HEK293 (cell line): ENCODE data around the gene GABRA5.

Source experiments
- CTCF ChIA-PET: fragments of 350-600 bp; formaldehyde crosslinking; extraction: SDS; loops from one replicate; lab custom pipeline; 2021; ENCODE audit warnings: antibody characterized with exemption; lab: Yijun Ruan, JAX
- POLR2A ChIA-PET: fragments of 300-600 bp; formaldehyde crosslinking; extraction: SDS; loops from one replicate; lab custom pipeline; 2020; ENCODE audit warnings: antibody characterized with exemption, inconsistent platforms; lab: Yijun Ruan, JAX
- H3K27ac ChIP-seq: fragments of 200-500 bp; sonication (Bioruptor generic); 2 replicates; pipeline ENCODE4 v1.5.1; 2014; ENCODE audit warnings: low read depth, low read length, control low read depth, inconsistent platforms; ENCODE audit errors: extremely low read depth
- H3K36me3 ChIP-seq, 2 experiments: fragments of 200-500 bp in 1 of 2; sonication (Bioruptor generic) in 1 of 2; 1 replicate in 1 of 2; 2 replicates in 1 of 2; pipeline ENCODE4 v1.5.1; 2014 to 2017; ENCODE audit warnings: inconsistent platforms in 2 of 2, low read length in 2 of 2; ENCODE audit not compliant: control insufficient read depth in 2 of 2, insufficient read depth in 1 of 2
- H3K4me1 ChIP-seq: fragments of 200-500 bp; sonication (Bioruptor generic); 2 replicates; pipeline ENCODE4 v1.5.1; 2014; ENCODE audit warnings: mild to moderate bottlenecking, low read length, inconsistent platforms; ENCODE audit not compliant: control insufficient read depth, insufficient read depth
- H3K4me3 ChIP-seq: 2 replicates; pipeline ENCODE4 v1.5.1; 2011; ENCODE audit warnings: low read depth, mild to moderate bottlenecking, control low read depth, low read length, moderate library complexity
- H3K9me3 ChIP-seq: fragments of 200-500 bp; sonication (Bioruptor generic); 2 replicates; pipeline ENCODE4 v1.5.1; 2014; ENCODE audit warnings: low read depth, low read length, inconsistent platforms; ENCODE audit not compliant: control insufficient read depth, insufficient read depth
- AEBP2 ChIP-seq: fragments of 450-650 bp; formaldehyde crosslinking; IDR thresholded peaks from 2 replicates; pipeline ENCODE4 v1.5.1; 2016; ENCODE audit warnings: missing biosample characterization, missing genetic modification characterization, borderline replicate concordance
- ATF2 ChIP-seq: fragments of 450-650 bp; formaldehyde crosslinking; IDR thresholded peaks from 2 replicates; pipeline ENCODE4 v1.5.1; 2016; ENCODE audit warnings: missing biosample characterization, missing genetic modification characterization, low read depth
- EGR2 ChIP-seq: fragments of 450-650 bp; formaldehyde crosslinking; IDR thresholded peaks from 2 replicates; pipeline ENCODE4 v1.5.1; 2016; ENCODE audit warnings: low read depth, missing biosample characterization, missing genetic modification characterization
- HOXD13 ChIP-seq: sonication (generic); formaldehyde crosslinking; IDR thresholded peaks from 2 replicates; pipeline ENCODE4 v1.8.0; 2022; ENCODE audit warnings: missing genetic modification reagents, borderline replicate concordance
- KLF1 ChIP-seq: fragments of 450-650 bp; formaldehyde crosslinking; IDR thresholded peaks from 2 replicates; pipeline ENCODE4 v1.5.1; 2016; ENCODE audit warnings: missing biosample characterization, missing genetic modification characterization
- KLF16 ChIP-seq: fragments of 450-650 bp; formaldehyde crosslinking; IDR thresholded peaks from 2 replicates; pipeline ENCODE4 v1.5.1; 2017; ENCODE audit warnings: missing biosample characterization, missing genetic modification characterization
- MZF1 ChIP-seq: fragments of 450-650 bp; formaldehyde crosslinking; IDR thresholded peaks from 2 replicates; pipeline ENCODE4 v1.5.1; 2017; ENCODE audit warnings: missing biosample characterization, missing genetic modification characterization, borderline replicate concordance
- OSR2 ChIP-seq: fragments of 450-650 bp; formaldehyde crosslinking; IDR thresholded peaks from 2 replicates; pipeline ENCODE4 v1.5.1; 2016; ENCODE audit warnings: missing biosample characterization, missing genetic modification characterization
- PRDM10 ChIP-seq: fragments of 450-650 bp; formaldehyde crosslinking; IDR thresholded peaks from 2 replicates; pipeline ENCODE4 v1.5.1; 2016; ENCODE audit warnings: missing biosample characterization, missing genetic modification characterization
- REST ChIP-seq: fragments of 450-650 bp; formaldehyde crosslinking; IDR thresholded peaks from 2 replicates; pipeline ENCODE4 v1.5.1; 2016; ENCODE audit warnings: missing biosample characterization, missing genetic modification characterization
- SALL2 ChIP-seq: fragments of 450-650 bp; formaldehyde crosslinking; IDR thresholded peaks from 2 replicates; pipeline ENCODE4 v1.5.0; 2017; ENCODE audit warnings: missing biosample characterization, mild to moderate bottlenecking, missing genetic modification characterization, borderline replicate concordance
- ZBTB21 ChIP-seq: fragments of 450-650 bp; formaldehyde crosslinking; IDR thresholded peaks from 2 replicates; pipeline ENCODE4 v1.5.1; 2017; ENCODE audit warnings: missing biosample characterization, missing genetic modification characterization
- ZIC2 ChIP-seq: fragments of 450-650 bp; formaldehyde crosslinking; IDR thresholded peaks from 2 replicates; pipeline ENCODE4 v1.5.1; 2016; ENCODE audit warnings: missing biosample characterization, missing genetic modification characterization
- ZNF146 ChIP-seq: fragments of 450-650 bp; formaldehyde crosslinking; IDR thresholded peaks from 2 replicates; pipeline ENCODE4 v1.5.1; 2016; ENCODE audit warnings: missing biosample characterization, missing genetic modification characterization
- ZNF211 ChIP-seq: fragments of 450-650 bp; formaldehyde crosslinking; IDR thresholded peaks from 2 replicates; pipeline ENCODE4 v1.5.1; 2016; ENCODE audit warnings: low read depth, missing biosample characterization, missing genetic modification characterization
- ZNF37A ChIP-seq: fragments of 450-650 bp; IDR thresholded peaks from 2 replicates; pipeline ENCODE4 v1.5.1; 2018; ENCODE audit warnings: missing biosample characterization, missing genetic modification characterization
- ZNF529 ChIP-seq: fragments of 450-650 bp; formaldehyde crosslinking; IDR thresholded peaks from 2 replicates; pipeline ENCODE4 v1.5.1; 2017; ENCODE audit warnings: missing genetic modification characterization, missing biosample characterization; ENCODE audit not compliant: insufficient replicate concordance
- ZNF555 ChIP-seq: fragments of 450-650 bp; formaldehyde crosslinking; conservative IDR thresholded peaks from 2 replicates; pipeline ENCODE4 v1.5.1; 2017; ENCODE audit warnings: missing biosample characterization, mild to moderate bottlenecking, missing genetic modification characterization, inconsistent platforms
- ZNF560 ChIP-seq: fragments of 450-650 bp; formaldehyde crosslinking; IDR thresholded peaks from 2 replicates; pipeline ENCODE4 v1.5.1; 2017; ENCODE audit warnings: missing biosample characterization, missing genetic modification characterization, borderline replicate concordance
- ZNF610 ChIP-seq: fragments of 450-650 bp; formaldehyde crosslinking; IDR thresholded peaks from 2 replicates; pipeline ENCODE4 v1.5.1; 2016; ENCODE audit warnings: missing biosample characterization, missing genetic modification characterization, borderline replicate concordance
- ZNF624 ChIP-seq: fragments of 450-650 bp; formaldehyde crosslinking; IDR thresholded peaks from 2 replicates; pipeline ENCODE4 v1.5.1; 2017; ENCODE audit warnings: missing biosample characterization, missing genetic modification characterization
- ZNF639 ChIP-seq: fragments of 450-650 bp; formaldehyde crosslinking; IDR thresholded peaks from 2 replicates; pipeline ENCODE4 v1.5.1; 2016; ENCODE audit warnings: missing biosample characterization, missing genetic modification characterization
- ZNF654 ChIP-seq: fragments of 450-650 bp; formaldehyde crosslinking; IDR thresholded peaks from 2 replicates; pipeline ENCODE4 v1.5.1; 2016; ENCODE audit warnings: low read depth, missing biosample characterization, missing genetic modification characterization

GABRA5 gene

GRCh38 chr15:26887926-26888666, 21.2 kb downstream of the GABRA5 start:
- TF ChIP-seq ZIC2 (tag by site-specific recombination): no peak
- TF ChIP-seq PRDM10 (tag by site-specific recombination): no peak
- no peak for TF ChIP-seq ZNF610 (tag by site-specific recombination)
- TF ChIP-seq MZF1 (tag by site-specific recombination): no peak
- TF ChIP-seq ZNF624 (tag by site-specific recombination): no peak
- no peak for TF ChIP-seq KLF16
- TF ChIP-seq AEBP2 (tag by site-specific recombination): no peak
- no peak for TF ChIP-seq EGR2 (tag by site-specific recombination)
- TF ChIP-seq ZNF560 (tag by site-specific recombination): no peak
- no peak for TF ChIP-seq ZNF654 (tag by site-specific recombination)
- no peak for TF ChIP-seq OSR2 (tag by site-specific recombination)
- no peak for TF ChIP-seq ZNF37A (tag by site-specific recombination)
- no peak for TF ChIP-seq ZNF529 (tag by site-specific recombination)
- TF ChIP-seq KLF1 (tag by site-specific recombination): no peak
- no peak for TF ChIP-seq ZNF211 (tag by site-specific recombination)
- ChIA-PET CTCF (interaction anchor here (0.6 to 0.7 kb wide), 2 partner anchors 9 to 126 kb away, joined by 3 read pairs; no protein-coding TSS in a partner anchor), POLR2A (no interaction called here)
- no peaks in the 10 kb centered on the region for H3K36me3 ChIP-seq
- no peak overlapping the region for H3K27ac ChIP-seq
- no peaks in the 10 kb centered on the region for H3K9me3 ChIP-seq
- H3K4me3 ChIP-seq: no peak overlapping the region
- no peaks in the 10 kb centered on the region for H3K4me1 ChIP-seq

GRCh38 chr15:26888761-26889160, 21.9 kb downstream of the GABRA5 start:
- ChIA-PET POLR2A (no interaction called here), CTCF (interaction anchor here (0.7 to 1.5 kb wide), 4 partner anchors 170 to 1257 kb away, joined by 3 to 8 read pairs (median 4); no protein-coding TSS in a partner anchor)
- no peak overlapping the region for H3K27ac ChIP-seq
- H3K4me1 ChIP-seq: no peaks in the 10 kb centered on the region
- H3K4me3 ChIP-seq: no peak overlapping the region
- H3K36me3 ChIP-seq: no peaks in the 10 kb centered on the region
- no peaks in the 10 kb centered on the region for H3K9me3 ChIP-seq
- TF ChIP-seq ZNF211 (tag by site-specific recombination) (no peak), REST (tag by site-specific recombination) (no peak), HOXD13 (no peak), ZBTB21 (no peak), ZNF555 (tag by site-specific recombination) (no peak), ZNF146 (tag by site-specific recombination) (no peak), ZNF639 (tag by site-specific recombination) (no peak), SALL2 (no peak), ATF2 (no peak)
